Upper lobe of right lung (tissue), 1 donor: ENCODE measurements around the gene AGO3. TPM values are rescaled to one million over a fixed set of nuclear protein-coding genes. Genes with fewer than 3 reads are reported as not detected.
A peak's percentile ranks its signal among the peaks of the same experiment; 100 is the strongest.

Experiments used
- ATAC-seq: fragments of 200-7000 bp; cut with Tn5 transposase; one replicate; pipeline ENCODE4 v1.9.1; 2020; ENCODE audit warnings: mild to moderate bottlenecking, moderate library complexity
- DNase-seq: peaks from one replicate; pipeline ENCODE4 v3.0.0-alpha.2; 2020
- H3K27ac ChIP-seq: fragments of 200-600 bp; one replicate; pipeline ENCODE4 v1.8.0; 2022
- H3K27me3 ChIP-seq: fragments of 200-600 bp; one replicate; pipeline ENCODE4 v1.8.0; 2022; ENCODE audit warnings: mild to moderate bottlenecking
- H3K36me3 ChIP-seq: fragments of 200-600 bp; one replicate; pipeline ENCODE4 v1.8.0; 2022
- H3K4me1 ChIP-seq: fragments of 200-600 bp; one replicate; pipeline ENCODE4 v1.8.0; 2022
- H3K4me3 ChIP-seq: fragments of 200-600 bp; one replicate; pipeline ENCODE4 v1.8.0; 2022; ENCODE audit warnings: mild to moderate bottlenecking
- H3K9me3 ChIP-seq: fragments of 200-600 bp; one replicate; pipeline ENCODE4 v1.8.0; 2022
- CTCF ChIP-seq: fragments of 200-600 bp; IDR thresholded peaks from one replicate; pipeline ENCODE4 v1.8.0; 2022; ENCODE audit warnings: antibody characterized with exemption
- intact Hi-C: fragments of 100-400 bp; cut with DNase I; formaldehyde crosslinking; loops from one replicate; pipeline ENCODE4 v1.11.0; 2022
- total RNA-seq: library from RNA; stranded (reverse); fragmentation: NEBNext Ultra II Directional; extraction: Animal tissue kit (Norgen Biotek cat#: 25700); gene quantifications from one replicate; pipeline ENCODE4 v1.2.1, GENCODE V29; 2021
- donor health status: DM: no; HTN: yes; CAD: no; lungs with severe emphysema.

Gene AGO3
- total RNA-seq, 1 donor from 2014 or later: 34.1 TPM

GRCh38 chr1:35927472-35927871 is 3.4 kb upstream of the AGO3 start:
- ATAC-seq (no peak), DNase-seq (no peak)
- TF ChIP-seq CTCF: no peak
- Histone ChIP-seq H3K27me3 (no peaks in the 10 kb centered on the region), H3K27ac (no peak overlapping the region), H3K36me3 (no peaks in the 10 kb centered on the region), H3K4me3 (no peak overlapping the region), H3K4me1 (peaks cover 15% of the 10 kb centered on the region), H3K9me3 (no peaks in the 10 kb centered on the region)
- intact Hi-C loops: no loop called here

- intact Hi-C loops: no loop called here
- Histone ChIP-seq H3K36me3 (no peaks in the 10 kb centered on the region), H3K4me3 (peak overlapping the region; percentile 92), H3K4me1 (peaks cover 23% of the 10 kb centered on the region), H3K9me3 (no peaks in the 10 kb centered on the region), H3K27me3 (no peaks in the 10 kb centered on the region), H3K27ac (peak overlapping the region; percentile 99)
- ATAC-seq (peak; percentile 16), DNase-seq (peak; percentile 69)
- TF ChIP-seq CTCF: no peak
These were observed 944 bp upstream of the AGO3 start for GRCh38 chr1:35929730-35930592.

GRCh38 chr1:35931446-35932157 is 697 bp downstream of the AGO3 start:
- peak; percentile 70 for DNase-seq
- H3K27me3 ChIP-seq: no peaks in the 10 kb centered on the region
- peak overlapping the region; percentile 92 for H3K4me3 ChIP-seq
- peaks cover 26% of the 10 kb centered on the region for H3K4me1 ChIP-seq
- no peak for ATAC-seq
- H3K36me3 ChIP-seq: no peaks in the 10 kb centered on the region
- H3K9me3 ChIP-seq: no peaks in the 10 kb centered on the region
- no peak for TF ChIP-seq CTCF
- H3K27ac ChIP-seq: peak overlapping the region; percentile 99
- intact Hi-C loops: no loop called here

- Histone ChIP-seq H3K4me1 (peaks cover 26% of the 10 kb centered on the region), H3K27ac (peak overlapping the region; percentile 99)
These were observed 1.3 kb downstream of the AGO3 start for GRCh38 chr1:35932158-35932636.

GRCh38 chr1:35932941-35933340 is 2.0 kb downstream of the AGO3 start:
- ATAC-seq (no peak), DNase-seq (no peak)

More at GRCh38 chr1:35932158-35932636, 1.3 kb downstream of the AGO3 start:
- Histone ChIP-seq H3K4me3 (peak overlapping the region; percentile 92), H3K27me3 (no peaks in the 10 kb centered on the region), H3K9me3 (no peaks in the 10 kb centered on the region), H3K36me3 (no peaks in the 10 kb centered on the region)
- TF ChIP-seq CTCF: no peak
- DNase-seq (no peak), ATAC-seq (no peak)
- intact Hi-C loops: no loop called here

More at GRCh38 chr1:35932941-35933340, 2.0 kb downstream of the AGO3 start:
- no peaks in the 10 kb centered on the region for H3K27me3 ChIP-seq
- H3K4me1 ChIP-seq: peaks cover 26% of the 10 kb centered on the region
- no peak for TF ChIP-seq CTCF
- H3K9me3 ChIP-seq: no peaks in the 10 kb centered on the region
- no peaks in the 10 kb centered on the region for H3K36me3 ChIP-seq
- H3K4me3 ChIP-seq: no peak overlapping the region
- H3K27ac ChIP-seq: no peak overlapping the region
- intact Hi-C loops: no loop called here
